K562 treated with DMSO at 1 percent for 48 hours (cell line): ENCODE results near the gene ARRDC3. TPM values are rescaled to one million over a fixed set of nuclear protein-coding genes. Genes with fewer than 3 reads are reported as not detected.

ENCODE experiments used
- total RNA-seq: library from RNA; unstranded; fragments of 300-600 nt; gene quantifications from 2 replicates; pipeline ENCODE4 v1.2.3, GENCODE V29; 2022; ENCODE audit warnings: low replicate concordance; ENCODE audit errors: extremely low read depth

The ARRDC3 gene, protein sequence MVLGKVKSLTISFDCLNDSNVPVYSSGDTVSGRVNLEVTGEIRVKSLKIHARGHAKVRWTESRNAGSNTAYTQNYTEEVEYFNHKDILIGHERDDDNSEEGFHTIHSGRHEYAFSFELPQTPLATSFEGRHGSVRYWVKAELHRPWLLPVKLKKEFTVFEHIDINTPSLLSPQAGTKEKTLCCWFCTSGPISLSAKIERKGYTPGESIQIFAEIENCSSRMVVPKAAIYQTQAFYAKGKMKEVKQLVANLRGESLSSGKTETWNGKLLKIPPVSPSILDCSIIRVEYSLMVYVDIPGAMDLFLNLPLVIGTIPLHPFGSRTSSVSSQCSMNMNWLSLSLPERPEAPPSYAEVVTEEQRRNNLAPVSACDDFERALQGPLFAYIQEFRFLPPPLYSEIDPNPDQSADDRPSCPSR
- not detected in 2 replicates for total RNA-seq

DNA sequence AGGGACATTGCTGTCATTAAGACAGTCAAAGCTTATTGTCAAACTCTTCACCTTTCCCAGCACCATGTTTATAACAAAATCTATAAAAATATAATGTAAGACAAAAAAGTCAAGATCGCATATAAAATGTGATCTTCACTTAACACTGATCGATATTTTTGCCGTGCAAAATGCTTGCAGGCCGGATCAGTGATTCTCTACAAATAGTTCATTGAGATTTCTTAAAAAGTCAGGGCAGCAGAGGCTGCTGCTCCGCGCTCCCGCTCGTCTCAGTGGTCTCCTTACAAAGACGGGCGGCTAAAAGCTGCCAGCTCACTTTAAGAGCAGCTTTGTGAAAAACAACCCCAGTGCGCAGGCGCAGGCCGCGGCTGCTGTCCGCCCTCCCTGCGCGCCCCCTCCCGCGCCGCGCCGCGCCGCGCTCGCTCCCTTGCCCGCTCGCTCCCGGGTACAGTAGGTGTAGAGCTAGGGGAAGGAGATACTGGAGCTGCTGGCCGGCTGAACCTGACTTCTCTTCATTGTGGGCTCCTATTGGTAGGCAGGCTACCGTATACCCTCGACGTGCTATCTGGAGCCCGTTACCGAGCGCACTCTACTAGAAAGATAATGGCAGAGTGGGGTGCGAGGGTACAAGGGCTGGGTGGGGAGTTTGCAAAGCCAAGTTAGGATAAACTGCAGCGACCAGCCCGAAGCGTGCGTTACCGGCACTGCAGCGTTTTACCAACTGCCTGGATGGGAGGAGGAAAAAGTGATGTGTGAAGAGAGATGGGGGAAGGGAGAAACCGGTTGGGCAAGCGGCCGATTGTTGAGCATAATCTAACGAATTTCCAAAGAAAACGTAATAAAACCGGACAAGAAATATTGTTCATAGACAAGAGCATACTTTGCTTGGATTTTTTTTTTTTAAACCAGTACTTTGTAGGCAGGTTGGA, at the start of gene ARRDC3:
Gene ARRDC3, minus strand, starts transcription at position 291 of the 929 bp plus-strand sequence. Its CDS starts 225 bp downstream, at position 66.

